ENCODE measurements around the gene GNG12.
"Not testable (repeated sequence)": the region's sequence is repeated elsewhere in the genome, so short reads cannot be mapped to it uniquely, and the experiment has no call there.

GNG12 gene

DNA sequence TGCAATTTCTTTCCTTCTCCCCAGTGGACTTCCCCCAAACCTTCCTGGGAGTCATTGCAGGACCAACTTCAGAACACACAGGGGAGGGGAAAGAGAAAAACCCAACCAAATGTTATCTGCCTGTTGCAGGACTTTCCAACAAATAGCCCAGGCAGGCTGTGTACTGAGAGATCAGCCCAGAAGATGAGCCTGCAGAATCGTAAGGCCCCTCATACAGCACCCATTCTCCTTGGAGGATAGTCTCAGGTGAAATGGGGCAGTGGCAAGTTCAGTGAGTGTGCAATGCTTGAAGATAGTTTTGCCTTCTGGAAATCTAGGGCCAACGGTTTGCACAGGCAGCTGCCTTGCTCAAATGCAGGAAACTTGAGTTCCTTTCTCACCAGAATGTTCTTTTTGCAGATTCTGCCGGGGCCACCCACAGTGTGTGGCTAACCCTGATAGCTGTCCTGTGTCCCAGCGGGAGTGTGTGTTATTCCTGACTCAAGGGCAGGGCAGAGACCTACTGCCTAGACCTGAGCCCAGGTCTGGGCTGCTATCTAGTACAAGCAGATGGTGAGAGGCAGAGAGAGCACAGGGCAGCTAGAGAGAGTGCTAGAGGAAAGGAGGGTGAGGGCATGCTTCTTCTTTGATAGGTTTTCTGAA is 99.5 kb downstream of the GNG12 start:
- no peak for DNase-seq (ENCODE audit: low read depth, low spot score)

GRCh38 chr1:67732750-67733151 is 100.5 kb downstream of the GNG12 start:
- peak; percentile 75 for DNase-seq (ENCODE audit: low read depth, low spot score)

GRCh38 chr1:67731322-67731721 is 101.9 kb downstream of the GNG12 start:
- no peak for DNase-seq (ENCODE audit: low read depth, low spot score)

DNA sequence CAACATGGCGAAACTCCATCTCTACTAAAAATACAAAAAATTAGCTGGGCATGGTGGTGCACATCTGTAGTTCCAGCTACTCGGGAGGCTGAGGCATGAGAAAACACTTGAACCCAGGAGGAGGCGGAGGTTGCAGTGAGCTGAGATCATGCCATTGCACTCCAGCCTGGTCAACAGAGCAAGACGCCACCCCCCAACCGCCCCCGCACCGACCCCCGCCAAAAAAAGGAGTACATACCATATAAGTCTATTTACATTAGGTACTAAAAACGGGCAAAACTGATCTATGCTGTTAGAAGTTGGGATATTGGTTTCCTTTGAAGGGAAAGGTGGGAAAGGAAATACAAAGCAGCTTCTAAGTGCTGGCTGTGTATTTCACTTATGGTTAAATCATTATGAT is 103.0 kb downstream of the GNG12 start:
- DNase-seq (ENCODE audit: low read depth, low spot score): not testable (repeated sequence)

DNA sequence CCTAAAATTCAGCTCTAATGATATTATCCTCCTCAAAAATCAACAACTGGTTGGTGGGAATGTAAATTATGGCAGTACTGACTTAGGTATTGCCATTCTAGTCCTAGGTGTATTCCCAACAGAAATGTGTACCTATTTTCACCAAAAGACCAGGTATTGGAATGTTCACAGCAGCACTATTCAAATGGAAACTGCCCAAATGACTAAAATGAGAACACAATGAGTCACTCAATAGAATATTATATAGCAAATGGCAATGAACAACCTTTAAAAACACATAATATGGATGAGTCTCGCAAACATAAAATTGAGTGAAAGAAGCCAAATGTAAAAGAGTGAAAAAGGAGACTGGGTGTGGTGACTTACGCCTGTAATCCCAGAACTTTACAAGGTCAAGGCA is 103.4 kb downstream of the GNG12 start:
- no peak for DNase-seq (ENCODE audit: low read depth, low spot score)

DNA sequence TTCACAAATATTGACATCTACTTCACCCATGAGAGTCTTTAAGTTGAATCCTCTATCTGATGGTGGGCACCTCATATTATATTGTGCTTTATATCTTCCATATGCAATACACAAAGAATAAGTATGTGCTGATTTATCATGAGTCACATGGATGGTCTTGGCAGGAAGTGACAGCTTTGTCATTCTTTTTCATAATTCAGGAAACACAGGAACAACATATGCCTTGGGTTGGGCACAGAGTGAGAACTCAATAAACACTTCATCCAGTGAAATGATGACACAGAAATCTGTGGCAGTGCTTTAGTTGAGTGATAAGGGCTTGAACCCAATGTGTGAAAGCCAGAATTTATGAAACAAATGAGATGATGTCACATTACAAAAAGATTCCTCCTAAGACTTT is 107.0 kb downstream of the GNG12 start:
- no peak for DNase-seq (ENCODE audit: low read depth, low spot score)

GRCh38 chr1:67724928-67725560 is 108.2 kb downstream of the GNG12 start:
- DNase-seq (ENCODE audit: low read depth, low spot score): peak; percentile 80

- no peak for DNase-seq (ENCODE audit: low read depth, low spot score)
These were observed 109.6 kb downstream of the GNG12 start for GRCh38 chr1:67723620-67724019.

DNA sequence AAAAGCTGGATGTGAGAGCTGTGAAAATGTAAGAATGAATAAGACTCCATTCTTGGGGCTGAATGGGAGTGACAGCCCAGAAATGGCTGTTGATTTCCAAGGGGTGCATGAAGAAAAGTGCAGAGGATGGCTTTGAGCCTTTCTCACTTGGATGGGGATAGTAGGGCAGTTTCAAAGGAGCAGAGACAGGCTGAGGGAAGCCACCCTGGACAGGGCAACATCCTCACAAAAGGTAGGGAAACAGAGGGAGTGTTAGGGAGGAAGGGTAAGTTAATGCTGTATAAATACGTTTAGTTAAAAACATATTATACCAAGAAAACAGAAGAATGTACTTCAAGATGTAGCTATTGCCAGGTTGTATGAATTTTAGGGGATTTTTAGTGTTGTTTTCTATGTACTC is 110.1 kb downstream of the GNG12 start:
- DNase-seq (ENCODE audit: low read depth, low spot score): no peak

- no peak for DNase-seq (ENCODE audit: low read depth, low spot score)
These were observed 110.8 kb downstream of the GNG12 start for GRCh38 chr1:67722292-67722944.

- DNase-seq (ENCODE audit: low read depth, low spot score): no peak
These were observed 111.5 kb downstream of the GNG12 start for GRCh38 chr1:67721650-67722291.

DNA sequence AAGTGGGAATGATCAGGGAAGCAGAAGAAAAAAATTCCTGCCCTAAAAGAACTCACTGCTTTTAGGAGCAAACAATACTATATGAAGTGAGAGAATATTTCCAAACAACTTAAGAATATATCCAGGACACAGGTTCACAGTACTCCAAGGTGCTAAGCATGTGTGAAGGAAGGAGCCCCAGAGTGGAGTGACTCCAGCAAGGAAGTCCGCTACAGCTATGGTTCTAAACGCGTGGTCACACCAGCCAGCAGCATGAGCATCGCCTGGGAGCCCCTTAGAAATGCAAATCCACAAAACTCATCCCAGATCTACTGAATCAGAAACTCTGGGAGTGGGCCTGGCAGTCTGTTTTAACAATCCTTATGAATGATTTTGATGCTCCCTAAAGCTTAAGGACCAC is 112.2 kb downstream of the GNG12 start:
- no peak for DNase-seq (ENCODE audit: low read depth, low spot score)

GRCh38 chr1:67719329-67720196 is 113.7 kb downstream of the GNG12 start:
- no peak for DNase-seq (ENCODE audit: low read depth, low spot score)

DNA sequence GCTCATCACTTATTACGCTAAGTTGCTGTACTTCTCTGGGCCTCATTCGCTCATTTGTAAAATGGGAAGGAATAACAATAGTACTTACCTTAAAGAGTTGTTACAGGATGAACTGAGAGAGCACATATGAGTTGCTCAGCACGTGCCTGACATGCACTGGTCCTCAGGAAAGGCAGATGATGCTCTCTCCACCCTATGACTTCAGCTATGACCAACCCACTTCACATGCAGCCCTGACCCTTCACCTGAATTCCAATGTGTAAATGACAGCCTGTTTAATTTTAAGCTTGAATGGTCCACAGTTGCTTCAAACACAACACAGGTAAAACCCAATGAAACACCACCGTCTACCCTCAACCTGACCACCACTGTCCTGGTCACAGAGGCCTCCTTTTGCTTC is 115.4 kb downstream of the GNG12 start:
- DNase-seq (ENCODE audit: low read depth, low spot score): no peak

GRCh38 chr1:67716800-67717199 is 116.5 kb downstream of the GNG12 start:
- DNase-seq (ENCODE audit: low read depth, low spot score): no peak

DNA sequence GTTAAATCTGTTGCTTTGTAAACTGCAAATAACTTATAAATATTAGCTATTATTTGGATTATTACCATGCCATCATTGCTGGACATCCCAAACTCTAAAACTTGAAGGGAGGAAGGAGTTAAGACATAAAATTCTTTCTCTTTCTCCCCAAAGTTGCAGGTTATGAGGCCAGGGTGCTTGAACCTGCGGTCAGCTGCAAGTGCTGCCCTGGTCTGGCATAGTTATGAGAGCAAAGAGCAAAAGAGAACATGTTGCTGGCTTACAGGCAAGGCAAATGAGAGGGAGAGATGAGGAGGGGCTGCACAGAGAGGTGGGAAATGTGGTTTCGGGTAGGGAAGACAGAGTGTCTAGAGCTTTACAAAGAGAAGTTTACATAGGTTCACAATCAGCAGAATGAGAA is 117.4 kb downstream of the GNG12 start:
- no peak for DNase-seq (ENCODE audit: low read depth, low spot score)

DNA sequence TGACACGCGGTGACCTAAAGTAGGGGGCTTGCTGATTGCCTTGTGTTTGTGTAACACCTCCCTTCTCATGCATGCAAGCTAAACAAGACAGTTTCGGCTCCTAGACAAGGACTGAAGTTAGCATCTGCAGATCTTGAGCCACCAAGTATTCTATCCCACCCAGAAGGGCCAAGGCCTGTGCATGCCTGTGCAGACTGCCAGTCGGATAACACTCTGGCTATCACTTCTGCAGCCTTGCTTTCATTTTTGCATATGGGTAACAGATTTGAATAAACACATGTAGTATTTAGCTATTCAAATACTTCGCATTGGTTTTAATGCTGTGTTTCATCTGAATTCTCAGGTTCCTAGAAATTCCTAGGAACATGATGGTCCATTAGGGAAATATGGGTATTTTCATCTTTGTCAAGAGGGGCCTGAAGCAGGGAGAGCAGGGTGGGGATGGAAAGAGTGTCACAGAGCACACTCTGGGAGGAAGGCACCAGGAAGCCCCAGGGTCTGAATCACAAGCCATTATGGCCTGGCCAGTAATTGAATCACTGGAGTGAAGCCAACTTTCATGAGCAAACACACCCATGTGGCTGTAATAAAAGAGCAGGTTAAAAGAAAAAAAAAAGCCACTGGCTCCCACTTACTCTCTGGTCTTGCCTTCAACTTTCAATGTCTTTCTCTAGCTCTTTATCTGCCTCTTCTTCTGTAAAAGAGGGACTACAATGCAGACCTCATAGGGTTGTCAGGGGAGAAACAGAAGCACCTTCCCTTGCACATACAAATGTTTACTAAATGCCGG is 120.0 kb downstream of the GNG12 start:
- no peak for DNase-seq (ENCODE audit: low read depth, low spot score)

DNA sequence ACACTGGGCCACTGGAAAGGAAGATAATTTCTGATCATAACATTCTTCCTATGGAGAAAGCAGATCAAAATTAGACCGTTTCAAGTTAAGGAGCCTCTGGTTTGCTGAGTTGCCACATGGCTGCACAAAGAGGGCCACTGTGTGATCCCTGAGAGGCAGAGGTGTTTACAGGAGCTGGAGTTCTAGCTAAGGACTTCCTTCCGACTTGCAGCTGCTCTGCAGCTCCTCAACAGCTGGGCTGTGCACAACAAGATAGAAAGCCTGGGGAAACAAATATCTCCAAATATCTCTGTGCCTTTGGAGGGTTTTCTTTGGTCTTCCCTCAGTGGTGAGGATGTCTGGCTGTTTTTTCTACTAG is 121.4 kb downstream of the GNG12 start:
- DNase-seq (ENCODE audit: low read depth, low spot score): no peak

GRCh38 chr1:67711158-67711854 is 122.0 kb downstream of the GNG12 start:
- no peak for DNase-seq (ENCODE audit: low read depth, low spot score)

GRCh38 chr1:67710417-67710816 is 122.8 kb downstream of the GNG12 start:
- no peak for DNase-seq (ENCODE audit: low read depth, low spot score)
